ENCODE data around the gene PDE4B.
"Not testable (repeated sequence)": the region's sequence is repeated elsewhere in the genome, so short reads cannot be mapped to it uniquely, and the experiment has no call there.

The PDE4B gene

DNA sequence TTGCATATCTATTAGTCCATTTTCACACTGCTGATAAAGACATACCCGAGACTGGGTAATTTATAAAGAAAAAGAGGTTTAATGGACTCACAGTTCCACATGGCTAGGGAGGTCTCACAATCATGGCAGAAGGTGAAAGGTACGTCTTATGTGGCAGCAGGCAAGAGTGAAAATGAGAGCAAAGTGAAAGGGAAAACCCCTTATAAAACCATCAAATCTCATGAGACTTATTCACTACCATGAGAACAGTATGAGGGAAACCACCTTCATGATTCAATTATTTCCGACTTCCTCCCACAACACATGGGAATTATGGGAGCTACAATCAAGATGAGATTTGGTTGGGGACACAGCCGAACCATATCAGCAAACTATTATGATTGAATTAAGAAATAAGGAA, 335.9 kb downstream of the PDE4B start:
- DNase-seq (ENCODE audit: low read depth, low spot score) = not testable (repeated sequence)

DNA sequence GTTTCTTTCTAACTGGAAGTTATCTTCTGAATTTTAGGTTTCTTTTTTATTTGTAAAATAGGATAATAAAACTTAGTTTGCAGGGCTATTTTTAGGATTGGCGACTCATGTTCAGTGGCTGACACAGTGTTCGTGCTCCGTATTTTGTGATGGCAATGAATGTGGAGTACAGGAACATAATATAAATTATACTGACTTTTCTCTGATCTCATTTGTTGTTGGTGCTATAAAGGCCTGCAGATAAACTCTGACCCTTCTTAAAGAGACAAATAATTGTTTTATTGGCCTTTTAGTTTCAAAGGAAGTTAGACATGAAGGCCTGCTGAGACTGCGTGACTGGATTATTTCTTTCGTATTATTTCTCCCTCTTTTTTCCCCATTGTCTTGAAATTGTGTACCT, 339.6 kb downstream of the PDE4B start:
- DNase-seq (ENCODE audit: low read depth, low spot score) = no peak

DNA sequence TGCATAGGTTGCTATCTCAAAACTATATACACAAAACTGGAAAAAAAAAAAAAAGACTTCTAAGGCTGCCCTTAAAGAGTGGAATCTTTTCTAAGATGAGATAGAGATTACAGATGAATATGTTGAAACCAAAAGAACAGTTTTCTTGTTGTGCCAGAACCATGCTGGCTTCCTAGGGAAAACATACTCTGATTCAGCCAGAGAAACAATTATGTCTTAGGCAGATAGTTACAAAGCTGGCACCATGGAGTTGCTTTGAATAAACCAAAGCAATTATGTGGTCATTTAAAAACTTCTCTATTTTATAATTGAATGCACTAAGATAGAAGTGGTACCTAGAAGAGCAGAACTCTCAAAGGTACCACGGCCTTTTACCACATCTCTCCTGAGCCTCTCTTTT, 341.3 kb downstream of the PDE4B start:
- no peak for DNase-seq (ENCODE audit: low read depth, low spot score)

DNA sequence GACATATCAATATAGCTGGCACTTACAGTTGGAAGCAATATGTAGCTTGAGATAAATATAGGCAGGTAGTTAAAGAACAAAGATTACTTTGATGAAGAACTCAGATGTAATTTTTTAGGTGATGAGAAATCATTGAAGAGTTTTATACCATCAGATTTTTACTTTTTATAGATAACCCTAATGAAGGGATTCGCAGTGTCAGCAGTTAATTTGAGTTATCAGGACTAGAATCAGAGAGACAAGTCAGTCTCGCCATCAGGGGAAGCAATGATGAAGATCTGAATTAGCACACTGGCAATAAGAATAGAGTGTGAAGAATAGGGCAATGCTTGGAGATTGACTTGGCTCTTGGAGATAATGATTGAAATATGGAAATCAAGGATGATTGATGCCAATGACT, 342.5 kb downstream of the PDE4B start:
- DNase-seq (ENCODE audit: low read depth, low spot score) = no peak

DNA sequence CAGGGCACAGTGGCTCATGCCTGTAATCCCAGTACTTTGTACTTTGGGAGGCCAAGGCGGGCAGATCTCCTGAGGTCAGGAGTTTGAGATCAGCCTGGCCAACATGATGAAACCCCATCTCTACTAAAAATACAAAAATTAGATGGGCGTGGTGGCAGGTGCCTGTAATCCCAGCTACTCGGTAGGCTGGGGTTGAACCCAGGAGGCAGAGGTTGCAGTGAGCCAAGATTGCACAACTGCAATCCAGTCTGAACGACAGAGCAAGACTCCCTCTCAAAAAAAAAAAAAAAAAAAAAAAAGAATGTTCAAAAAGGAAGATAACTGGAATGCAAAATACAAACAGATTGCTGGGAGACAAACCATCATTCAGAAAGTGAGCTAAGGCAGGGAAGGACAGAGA, 343.7 kb downstream of the PDE4B start:
- not testable (repeated sequence) for DNase-seq (ENCODE audit: low read depth, low spot score)

DNA sequence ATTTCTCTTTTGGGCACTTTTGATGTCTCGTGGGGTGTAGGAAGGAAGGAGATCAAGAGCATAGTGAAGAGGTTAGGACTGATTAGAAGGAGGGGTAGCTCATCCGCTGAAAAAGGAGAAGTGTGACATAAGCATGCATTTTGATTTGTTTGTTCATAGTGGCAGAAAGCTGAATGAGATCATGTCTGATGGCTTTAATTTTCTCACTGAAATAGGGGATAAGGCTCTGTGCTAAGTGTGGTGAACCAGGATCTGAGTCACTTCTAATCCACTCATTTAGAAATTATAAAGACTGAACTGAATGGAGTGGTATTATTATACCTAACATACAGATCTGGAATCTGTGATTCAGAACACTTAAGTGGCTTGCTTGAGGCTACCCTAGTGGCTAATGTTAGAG, 344.5 kb downstream of the PDE4B start:
- DNase-seq (ENCODE audit: low read depth, low spot score) = no peak

DNA sequence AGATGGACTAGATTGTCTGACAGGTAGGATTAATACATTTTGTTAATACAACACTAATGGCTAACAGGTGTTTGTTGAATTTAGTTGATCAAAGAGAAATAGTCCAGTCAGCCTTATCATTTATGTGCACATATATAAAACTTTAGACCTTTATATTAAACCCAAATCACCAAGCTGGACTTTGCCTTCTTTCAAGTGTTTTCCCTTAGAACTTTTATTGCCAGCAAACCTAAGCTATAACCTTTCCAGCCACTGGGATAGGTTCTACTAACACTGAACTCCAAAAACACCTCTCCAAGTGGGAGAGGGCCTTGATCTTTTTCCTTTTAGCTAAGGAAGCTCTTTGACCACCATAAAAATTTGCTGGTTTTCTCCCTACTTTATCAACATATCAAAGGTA, 345.9 kb downstream of the PDE4B start:
- no peak for DNase-seq (ENCODE audit: low read depth, low spot score)

DNA sequence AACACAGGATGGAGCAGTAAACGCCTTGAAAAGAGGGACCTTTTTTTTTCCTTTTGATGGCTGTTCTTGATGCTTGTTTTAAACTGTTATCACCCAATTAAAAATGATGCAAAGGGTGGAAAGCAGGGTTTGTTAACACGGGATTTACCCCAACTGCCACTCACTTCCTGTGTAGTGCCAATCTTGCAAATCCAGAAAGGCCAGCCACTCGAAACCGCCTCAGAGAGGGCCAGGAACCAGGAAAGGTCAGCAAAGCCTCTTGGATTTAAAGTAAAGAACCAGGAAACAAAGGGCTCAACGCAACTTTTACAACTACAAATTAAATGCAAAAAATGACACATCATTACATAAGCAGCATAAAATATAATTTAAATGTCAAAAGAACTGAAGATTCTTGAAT, 347.4 kb downstream of the PDE4B start:
- DNase-seq (ENCODE audit: low read depth, low spot score) = no peak

DNA sequence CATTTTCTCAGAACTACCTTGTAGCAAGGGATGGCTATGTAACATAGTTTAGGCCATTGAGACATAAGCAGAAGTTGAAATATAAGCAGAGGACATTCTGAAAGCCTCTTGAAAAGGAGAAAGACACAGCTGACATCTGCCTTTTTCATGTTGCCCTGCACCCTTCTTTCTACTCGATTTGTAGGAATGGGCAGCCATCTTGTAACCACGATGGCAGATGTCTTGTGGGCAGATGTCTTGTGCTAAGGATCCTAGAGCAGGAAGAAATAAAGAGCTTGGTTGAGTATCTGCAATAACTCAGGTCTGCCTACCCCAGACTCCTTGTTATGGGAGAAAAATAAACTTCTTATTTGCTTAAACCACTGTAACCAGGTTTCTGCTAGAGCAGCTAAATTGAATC, 351.0 kb downstream of the PDE4B start:
- DNase-seq (ENCODE audit: low read depth, low spot score) = no peak

DNA sequence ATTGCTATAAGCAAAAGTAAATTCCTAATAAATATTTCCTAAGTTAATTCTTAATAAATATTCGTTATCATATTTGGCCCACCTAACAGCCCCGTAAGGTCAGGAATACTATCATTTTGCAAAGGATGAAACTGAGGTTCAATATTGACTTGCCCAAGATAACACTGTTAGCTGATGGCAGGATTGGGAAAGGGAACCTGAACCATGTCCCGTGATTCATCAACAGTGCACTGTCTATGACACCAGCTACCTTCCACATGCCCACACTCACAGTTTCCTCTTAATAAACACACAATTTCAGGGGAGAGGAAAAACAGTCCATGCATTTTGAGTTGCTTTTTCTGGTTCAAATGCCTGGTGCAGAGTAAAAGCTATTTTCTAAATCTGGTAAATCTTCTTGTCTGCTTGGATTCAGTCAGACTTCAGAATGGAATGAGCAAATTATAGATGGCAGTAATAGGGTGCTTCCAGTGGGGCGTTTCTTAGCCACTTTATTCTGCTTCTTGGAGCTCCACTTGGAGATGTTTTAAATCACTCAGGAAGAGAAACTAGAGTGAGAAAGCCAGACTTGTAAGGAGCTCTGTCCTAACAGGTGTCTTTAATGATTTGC, 354.6 kb downstream of the PDE4B start:
- DNase-seq (ENCODE audit: low read depth, low spot score) = no peak

DNA sequence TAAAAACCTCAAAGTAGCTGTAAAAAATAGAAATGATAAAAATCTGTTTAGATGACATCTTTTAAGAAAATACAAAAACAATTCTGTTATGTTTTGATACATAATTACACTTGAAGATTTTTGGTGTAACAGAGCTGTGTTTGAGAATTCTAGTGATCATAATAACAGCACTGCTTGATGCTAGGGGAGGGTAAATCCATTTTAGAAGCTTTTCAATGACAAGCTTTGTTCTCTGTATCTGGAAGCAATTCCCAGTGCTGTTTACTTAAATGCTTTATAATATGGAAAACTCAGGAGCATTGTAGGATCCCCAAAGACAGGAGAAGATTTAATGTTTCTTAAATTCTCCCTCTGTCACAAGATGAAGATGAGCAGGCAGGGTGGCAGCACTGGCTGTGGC, 359.3 kb downstream of the PDE4B start:
- no peak for DNase-seq (ENCODE audit: low read depth, low spot score)

DNA sequence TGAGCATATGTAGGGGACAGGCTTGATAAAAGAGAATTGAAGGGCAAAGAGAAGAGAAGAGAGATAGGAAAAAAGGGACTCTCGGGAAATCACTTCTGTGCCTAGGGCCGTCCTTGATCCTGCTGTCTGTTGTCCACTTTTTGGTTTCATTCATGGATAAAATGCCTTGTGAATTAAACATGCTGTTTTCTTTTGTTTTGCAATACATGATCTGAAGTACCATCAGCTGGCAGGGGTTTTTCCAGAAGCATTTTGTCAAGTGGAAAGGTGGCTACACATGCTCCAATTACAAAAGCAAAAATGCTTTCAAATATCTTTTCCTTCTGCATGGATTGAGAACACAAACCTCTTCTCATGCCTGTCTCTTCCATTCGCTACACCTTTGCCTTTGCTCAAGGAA, 361.7 kb downstream of the PDE4B start:
- DNase-seq (ENCODE audit: low read depth, low spot score) = no peak

DNA sequence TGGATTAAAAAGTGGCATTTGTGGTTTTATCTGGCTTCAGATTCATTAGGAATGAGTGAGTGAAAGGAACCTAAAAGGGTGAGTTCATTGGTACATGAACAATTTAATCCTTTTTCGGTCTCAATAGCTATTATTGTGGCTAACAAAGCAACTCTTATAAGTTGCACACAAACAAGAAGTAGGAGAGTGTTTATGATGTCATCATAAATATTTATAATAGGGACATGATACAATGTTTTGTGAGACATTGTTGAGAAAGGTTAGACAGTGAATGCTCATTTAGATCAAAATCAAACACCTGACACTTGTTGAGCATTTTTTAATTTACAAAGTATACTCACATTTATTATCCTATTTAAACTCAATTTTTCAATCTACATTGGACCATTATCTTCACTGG, 363.4 kb downstream of the PDE4B start:
- no peak for DNase-seq (ENCODE audit: low read depth, low spot score)

DNA sequence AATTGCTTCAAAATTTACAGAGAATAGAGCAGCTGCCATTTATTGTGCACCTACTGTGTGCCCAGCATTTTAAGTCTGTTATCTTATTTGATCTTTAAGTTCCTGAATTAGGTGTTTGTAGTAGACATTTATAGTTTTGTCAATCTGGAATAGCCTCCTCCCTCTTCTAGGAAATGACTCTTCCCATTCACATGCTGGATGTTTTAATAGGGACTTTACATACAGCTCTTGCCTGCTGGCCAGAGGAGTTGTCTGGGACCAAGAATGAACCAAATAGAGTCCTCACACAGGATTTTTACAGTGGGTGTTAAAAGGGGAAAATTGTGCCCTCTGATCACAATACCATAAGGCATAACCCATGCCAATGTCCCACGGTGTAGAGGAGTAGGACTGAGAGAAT, 367.1 kb downstream of the PDE4B start:
- no peak for DNase-seq (ENCODE audit: low read depth, low spot score)

DNA sequence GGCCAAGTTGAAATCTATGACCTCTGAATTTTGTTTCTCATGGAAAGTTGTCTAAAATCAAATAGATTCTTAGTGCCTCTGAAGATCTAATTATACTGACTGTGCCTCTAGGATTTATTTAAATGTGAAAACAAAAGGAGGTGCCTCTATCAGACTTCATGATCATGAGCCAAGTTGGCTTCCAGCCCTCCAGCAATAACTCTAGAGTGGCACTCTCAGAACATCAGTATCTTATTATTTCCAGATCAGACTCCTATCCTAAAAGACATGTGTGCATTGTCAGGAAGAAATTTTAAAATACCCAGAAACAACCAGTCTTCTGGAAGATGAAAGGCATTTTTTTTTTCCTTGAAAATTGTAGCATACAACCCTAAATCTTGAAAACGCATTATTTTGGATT, 368.0 kb downstream of the PDE4B start:
- DNase-seq (ENCODE audit: low read depth, low spot score) = no peak

DNA sequence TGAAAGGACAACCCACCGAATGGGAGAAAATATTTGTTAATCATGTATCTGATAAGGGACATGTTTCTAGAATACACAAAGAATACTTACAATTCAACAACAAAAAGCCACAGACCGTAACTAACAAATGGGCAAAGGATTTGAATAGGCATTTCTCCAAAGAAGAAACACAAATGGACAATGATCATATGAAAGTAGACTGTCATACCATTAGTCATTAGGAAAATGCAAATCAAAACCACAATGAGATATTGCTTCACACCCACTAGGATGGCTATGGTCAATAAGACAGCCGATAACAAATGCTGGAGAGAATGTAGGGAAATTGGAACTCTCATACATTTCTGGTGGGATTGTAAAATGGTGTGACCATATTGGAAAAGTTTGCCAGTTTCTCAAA, 374.1 kb downstream of the PDE4B start:
- no peak for DNase-seq (ENCODE audit: low read depth, low spot score)

DNA sequence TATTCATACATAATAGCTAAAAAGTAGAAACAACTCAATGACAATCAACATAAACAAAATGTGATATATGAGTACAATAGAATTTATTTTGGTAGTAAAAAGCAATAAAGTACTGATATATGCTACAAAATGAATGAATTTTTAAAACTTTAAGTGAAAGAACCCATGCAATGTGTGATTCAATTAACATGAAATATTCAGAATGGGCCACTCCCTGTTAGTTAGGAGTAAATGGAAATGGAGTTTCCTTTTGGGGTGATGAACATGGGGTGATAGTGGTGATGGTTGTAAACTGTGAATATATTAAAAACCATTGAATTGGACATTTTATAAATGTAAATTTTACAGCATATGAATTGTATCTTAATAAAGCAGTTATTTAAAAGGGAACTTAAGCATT, 374.6 kb downstream of the PDE4B start:
- DNase-seq (ENCODE audit: low read depth, low spot score) = no peak

DNA sequence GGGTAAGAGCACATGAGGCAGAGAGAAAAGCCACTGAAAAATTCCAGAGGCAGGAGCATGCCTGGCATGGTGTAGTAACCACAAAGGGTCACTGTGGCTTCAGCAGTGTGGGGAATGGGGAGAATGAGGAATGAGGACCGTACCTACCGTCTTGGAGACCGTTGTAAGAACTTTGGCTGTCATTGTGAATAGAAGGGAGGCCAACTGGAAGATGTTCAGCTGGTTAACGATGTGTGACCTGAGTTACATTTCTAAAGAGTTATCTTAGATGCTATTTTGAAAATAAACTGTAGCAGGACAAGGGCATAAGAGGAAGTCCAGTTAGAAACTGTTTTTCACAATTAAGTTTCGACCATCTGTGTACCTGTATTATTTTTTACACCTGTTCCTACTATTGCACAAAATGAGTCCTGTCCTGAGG, 375.8 kb downstream of the PDE4B start:
- no peak for DNase-seq (ENCODE audit: low read depth, low spot score)

DNA sequence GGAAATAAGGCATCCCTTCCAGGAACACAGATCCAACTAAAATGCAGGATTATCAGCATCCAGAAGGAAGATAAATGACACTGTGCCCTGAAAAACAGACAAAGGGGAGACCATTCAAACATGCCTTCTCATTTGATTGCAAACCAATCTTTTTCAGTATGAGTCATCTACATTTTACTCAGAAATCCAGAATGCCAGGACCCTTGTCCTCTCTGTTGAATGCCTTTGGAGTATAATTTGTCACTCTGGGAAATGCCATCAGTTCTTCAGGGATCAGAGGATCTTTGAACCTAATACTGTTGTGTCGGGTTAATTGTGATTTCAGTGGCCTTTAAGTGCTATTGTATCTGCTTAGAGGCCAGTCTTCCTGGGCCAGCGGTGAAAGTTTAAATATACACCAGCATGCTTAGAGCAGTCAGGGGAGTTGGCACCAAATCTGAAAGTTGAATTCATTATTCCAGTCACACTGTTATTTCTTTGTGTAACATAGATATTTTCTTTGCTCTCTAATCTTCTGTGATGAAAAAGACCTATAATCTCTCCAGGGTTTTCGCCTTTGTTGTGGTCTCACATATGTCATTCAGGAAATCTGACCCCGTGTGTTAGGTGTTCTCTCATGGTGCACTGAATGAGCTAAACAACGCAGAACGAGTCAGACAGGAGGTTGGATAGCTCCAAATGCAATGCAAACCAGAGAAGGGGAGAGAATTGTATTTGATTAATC, 376.4 kb downstream of the PDE4B start:
- DNase-seq (ENCODE audit: low read depth, low spot score) = no peak

DNA sequence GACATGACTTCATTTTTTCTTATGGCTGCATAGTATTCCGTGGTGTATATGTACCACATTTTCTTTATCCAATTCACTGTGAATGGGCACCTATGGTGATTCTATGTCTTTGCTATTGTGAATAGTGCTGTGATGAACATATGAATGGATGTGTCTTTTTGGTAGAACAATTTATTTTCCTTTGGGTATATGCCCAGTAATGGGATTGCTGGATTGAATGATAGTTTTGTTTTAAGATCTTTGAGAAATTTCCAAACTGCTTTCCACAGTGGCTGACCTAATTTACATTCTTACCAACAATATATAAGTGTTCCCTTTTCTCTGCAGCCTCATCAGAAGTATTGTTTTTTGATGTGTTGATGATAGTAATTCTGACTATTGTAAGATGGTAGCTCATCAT, 379.6 kb downstream of the PDE4B start:
- DNase-seq (ENCODE audit: low read depth, low spot score) = no peak

DNA sequence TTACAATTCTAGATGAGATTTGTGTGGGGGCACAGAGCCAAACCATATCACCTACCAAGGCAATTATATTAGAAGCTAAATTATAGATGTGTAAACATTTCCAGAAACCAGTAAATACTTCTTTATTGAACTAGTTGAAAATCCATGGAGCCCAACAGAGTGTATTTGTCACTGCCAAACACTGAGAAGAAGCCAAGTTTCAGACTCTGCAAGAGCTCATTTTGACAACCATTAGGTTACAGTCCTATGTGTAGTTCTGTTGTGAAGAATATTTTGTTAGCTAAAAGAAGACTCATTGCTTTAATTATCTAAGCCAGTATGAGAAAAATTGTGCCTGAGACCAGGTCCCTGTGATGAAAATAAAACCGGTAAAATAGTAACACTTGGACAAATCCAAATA, 382.4 kb downstream of the PDE4B start:
- DNase-seq (ENCODE audit: low read depth, low spot score) = no peak

DNA sequence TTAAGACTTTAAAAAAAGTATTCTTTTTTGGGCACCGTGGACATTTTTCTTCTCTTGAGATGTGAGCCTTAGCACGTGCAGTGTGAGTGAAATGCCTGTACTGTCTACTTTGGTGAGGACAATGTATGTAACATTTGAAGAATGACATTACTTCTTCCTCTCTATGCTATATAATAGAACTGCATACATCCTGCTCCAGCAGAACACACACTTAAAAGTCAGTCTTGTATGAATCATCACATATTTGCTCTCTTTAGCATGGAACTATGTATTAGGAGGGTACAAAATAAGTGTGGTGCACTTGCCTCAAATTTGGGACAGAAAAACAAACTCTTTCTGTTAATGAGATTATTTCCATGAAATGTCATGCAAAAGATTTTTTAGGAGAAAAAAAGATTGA, 382.9 kb downstream of the PDE4B start:
- no peak for DNase-seq (ENCODE audit: low read depth, low spot score)

DNA sequence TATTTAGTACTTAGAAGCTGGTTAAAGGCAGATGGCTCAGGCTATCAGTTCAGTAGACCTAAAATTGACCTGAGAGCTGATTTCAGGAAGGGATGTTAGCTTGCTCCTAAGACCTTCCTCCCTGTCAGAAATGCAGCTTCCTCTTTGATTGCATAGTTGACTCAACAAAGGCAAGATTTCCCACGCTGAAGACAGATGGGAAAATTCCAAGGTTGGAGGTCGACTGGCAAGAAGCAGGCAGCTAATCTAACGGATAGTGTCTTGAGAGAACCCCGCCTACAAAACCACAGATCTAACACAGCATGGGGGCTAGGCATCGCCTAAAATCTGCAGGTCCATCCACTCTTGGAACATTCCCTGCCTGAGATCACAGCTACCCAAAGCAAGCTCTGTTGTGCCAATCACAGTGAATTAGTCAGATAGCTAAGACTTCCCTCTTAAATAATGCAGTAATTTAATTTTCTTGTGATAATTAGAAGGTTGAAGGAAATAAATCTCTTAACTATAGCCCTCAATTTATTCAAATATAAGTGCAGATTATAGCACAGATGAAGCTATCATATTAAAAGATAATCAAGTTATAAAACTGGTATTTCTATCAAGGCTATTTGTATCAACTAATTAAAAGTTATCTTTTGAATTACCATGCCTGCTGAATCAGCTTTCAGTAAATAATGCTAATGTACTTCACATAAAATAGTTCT, 383.5 kb downstream of the PDE4B start:
- no peak for DNase-seq (ENCODE audit: low read depth, low spot score)
